T-helper 1 cell treated with Interleukin-12 subunit alpha and Interleukin-12 subunit beta and Interleukin-4 antibody, amounts not matched to agents 30 ng/mL and 1 ng/mL, for 36 hours (primary cell): Measurements from ENCODE around the gene PDIA2. TPM values are rescaled to one million over a fixed set of nuclear protein-coding genes. Genes with fewer than 3 reads are reported as not detected.
"Not testable (repeated sequence)": the region's sequence is repeated elsewhere in the genome, so short reads cannot be mapped to it uniquely, and the experiment has no call there.

Experiments
- intact Hi-C: fragments of 100-400 bp; cut with micrococcal nuclease; formaldehyde crosslinking; loops from one replicate; pipeline ENCODE4 v1.15.1; 2024
- total RNA-seq: library from RNA; stranded (reverse); gene quantifications from 2 replicates; pipeline ENCODE4 v1.2.3, GENCODE V29; 2022

Gene PDIA2, protein sequence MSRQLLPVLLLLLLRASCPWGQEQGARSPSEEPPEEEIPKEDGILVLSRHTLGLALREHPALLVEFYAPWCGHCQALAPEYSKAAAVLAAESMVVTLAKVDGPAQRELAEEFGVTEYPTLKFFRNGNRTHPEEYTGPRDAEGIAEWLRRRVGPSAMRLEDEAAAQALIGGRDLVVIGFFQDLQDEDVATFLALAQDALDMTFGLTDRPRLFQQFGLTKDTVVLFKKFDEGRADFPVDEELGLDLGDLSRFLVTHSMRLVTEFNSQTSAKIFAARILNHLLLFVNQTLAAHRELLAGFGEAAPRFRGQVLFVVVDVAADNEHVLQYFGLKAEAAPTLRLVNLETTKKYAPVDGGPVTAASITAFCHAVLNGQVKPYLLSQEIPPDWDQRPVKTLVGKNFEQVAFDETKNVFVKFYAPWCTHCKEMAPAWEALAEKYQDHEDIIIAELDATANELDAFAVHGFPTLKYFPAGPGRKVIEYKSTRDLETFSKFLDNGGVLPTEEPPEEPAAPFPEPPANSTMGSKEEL
- not detected in 2 replicates for total RNA-seq

DNA sequence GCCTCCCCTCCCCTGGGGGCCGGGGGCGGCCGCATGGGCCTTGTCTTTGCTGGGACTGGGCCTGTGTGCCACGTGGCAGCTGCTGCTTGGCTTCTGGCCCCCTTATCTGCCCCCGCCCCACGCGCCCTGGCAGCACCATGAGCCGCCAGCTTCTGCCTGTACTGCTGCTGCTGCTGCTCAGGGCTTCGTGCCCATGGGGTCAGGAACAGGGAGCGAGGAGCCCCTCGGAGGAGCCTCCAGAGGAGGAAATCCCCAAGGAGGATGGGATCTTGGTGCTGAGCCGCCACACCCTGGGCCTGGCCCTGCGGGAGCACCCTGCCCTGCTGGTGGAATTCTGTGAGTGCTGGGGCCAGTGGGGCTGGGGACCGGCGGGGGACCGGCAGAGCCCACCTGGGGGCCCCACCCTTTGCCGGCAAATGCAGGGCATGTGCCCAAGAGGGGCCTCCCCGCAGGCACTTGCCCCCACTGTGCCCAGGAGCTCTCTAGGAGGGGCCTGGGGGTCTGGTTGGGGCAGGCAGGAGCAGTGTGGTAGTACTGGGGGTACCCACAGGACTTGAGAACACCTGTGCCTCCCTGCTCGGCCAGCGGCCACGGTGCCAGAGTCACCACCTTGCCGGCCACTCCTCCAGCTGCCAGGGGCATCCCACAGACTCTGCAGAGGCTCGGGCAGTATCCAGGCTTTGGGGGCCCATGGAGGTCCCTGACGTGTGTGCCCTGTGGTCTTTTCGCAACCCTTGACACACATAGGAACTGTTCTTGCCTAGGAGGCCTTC, at the start of gene PDIA2:
TSS of gene PDIA2 (plus strand) at position 132 of the 773 bp plus-strand sequence. CDS start at position 138, 6 bp downstream.
- intact Hi-C loops: no loop called here

DNA sequence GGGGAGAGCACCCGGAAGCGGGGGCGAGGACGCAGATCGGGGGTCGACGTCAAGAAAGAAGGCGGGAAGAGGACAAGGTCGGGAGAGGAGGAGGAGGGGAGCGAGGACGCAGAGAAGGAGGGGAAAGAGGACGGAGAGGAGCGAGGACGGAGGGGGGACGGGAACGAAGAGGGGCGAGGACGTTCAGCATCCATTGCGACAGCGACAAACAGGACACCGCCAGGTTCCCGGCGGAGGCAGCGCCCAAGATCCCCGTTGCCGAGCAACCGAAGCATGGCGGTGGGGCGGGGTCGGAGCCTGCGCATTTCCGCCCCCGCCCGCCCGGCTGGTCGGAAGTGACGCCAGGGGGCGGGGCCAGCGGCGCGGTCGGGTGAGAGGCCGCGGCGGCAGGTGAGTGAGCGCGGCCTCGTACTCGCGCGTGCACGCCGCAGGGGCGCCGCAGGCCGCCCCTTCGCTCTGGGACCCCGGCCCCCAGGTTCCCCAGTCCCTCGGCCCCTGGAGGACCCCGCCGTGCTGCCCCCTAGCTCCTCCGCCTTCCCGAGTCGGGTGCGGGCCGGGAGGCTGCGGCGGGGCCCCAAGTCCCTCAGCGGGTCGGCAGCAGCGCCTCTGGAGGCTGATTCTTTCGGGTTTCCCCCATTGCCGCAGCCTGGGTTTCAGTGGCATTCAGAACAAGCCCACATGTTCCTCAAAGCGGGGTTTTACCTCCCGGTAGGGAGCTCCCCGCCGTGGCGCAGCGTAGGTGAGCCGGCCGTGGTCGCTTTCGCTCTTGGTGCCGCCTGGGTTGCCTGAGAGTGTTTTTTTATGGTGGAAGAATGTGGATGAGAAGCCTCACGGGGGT, 48.3 kb upstream of the PDIA2 start, which contains the start of gene FAM234A:
TSS of gene FAM234A (plus strand) at position 354 of the 838 bp plus-strand sequence. CDS start 19,593 bp downstream, outside the sequence.
- intact Hi-C loops: loop anchor here (1.0 to 10.0 kb wide), 7 partner anchors 44 to 350 kb away; partner anchors contain the start of genes DECR2, MRPL28 and NPRL3

DNA sequence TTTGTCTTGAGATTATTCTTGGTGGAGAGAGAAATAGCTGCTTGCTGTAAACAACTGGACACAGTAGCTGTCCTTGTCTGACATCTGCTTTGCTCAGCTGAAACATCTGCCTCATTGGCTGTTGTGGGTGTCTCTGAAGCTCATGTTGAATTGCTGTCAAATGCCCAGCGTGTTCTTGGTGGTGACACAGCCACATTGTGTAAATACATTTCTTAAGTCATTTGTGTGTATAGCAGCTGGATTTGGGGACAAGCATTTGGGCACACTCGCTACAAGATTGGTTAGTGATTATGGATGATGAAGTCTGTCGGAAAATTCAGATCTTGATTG, 43.1 kb upstream of the PDIA2 start:
- intact Hi-C loops: loop anchor here (10.0 kb wide), 1 partner anchor 345 kb away; no protein-coding TSS in a partner anchor

DNA sequence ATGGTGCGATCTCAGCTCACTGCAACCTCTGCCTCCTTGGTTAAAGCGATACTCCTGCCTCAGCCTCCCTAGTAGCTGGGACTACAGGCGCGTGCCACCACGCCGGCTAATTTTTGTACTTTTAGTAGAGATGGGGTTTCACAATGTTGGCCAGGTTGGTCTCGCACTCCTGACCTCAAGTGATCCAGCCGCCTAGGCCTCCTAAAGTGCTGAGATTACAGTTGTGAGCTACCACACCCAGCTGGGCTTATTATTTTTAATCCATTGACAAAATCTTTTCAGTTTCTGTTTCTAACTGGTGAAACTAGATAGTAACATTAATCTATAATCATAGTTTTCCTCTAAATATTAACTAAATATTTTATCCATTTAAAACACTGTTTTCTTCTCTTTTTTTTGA, 42.4 kb upstream of the PDIA2 start:
- intact Hi-C loops: no loop called here

GRCh38 chr16:242281-242680, 40.7 kb upstream of the PDIA2 start:
- intact Hi-C loops: no loop called here

- intact Hi-C loops: no loop called here
These were observed 39.6 kb upstream of the PDIA2 start for GRCh38 chr16:243348-243747.

DNA sequence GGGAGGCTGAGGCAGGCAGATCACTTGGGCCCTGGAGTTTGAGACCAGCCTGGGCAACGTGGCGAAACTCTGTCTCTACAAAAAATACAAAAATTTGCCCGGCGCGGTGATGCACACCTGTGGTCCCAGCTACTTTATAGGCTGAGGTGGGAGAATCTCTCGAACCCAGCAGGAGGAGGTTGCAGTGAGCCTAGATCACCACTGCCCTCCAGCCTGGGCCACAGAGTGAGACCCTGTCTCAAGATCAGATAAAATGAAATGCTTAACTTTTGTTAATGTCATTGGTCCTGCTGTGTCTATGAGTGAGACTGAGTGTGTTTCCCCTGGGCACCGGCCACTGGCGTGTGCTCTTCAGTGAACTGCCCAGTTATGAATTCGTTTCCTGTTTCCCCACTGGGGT, 37.9 kb upstream of the PDIA2 start:
- intact Hi-C loops: no loop called here

DNA sequence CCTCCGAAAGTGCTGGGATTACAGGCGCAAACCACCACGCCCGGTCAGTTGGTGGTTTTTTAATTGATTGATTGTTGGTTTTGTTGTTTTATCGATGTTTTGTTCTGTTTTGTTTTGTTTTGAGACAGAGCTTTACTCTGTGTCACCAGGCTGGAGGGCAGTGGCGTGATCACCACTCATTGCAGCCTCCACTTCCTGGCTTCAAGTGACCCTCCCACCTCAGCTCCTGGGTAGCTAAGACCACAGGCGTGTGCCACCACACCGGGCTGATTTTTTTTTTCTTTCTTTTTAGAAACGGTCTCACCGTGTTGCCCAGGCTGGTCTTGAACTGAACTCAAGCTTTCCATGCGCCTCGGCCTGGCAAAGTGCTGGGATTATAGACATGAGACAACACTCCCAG, 35.9 kb upstream of the PDIA2 start:
- intact Hi-C loops: no loop called here

- intact Hi-C loops: no loop called here
These were observed 33.5 kb upstream of the PDIA2 start for GRCh38 chr16:249431-249830.

DNA sequence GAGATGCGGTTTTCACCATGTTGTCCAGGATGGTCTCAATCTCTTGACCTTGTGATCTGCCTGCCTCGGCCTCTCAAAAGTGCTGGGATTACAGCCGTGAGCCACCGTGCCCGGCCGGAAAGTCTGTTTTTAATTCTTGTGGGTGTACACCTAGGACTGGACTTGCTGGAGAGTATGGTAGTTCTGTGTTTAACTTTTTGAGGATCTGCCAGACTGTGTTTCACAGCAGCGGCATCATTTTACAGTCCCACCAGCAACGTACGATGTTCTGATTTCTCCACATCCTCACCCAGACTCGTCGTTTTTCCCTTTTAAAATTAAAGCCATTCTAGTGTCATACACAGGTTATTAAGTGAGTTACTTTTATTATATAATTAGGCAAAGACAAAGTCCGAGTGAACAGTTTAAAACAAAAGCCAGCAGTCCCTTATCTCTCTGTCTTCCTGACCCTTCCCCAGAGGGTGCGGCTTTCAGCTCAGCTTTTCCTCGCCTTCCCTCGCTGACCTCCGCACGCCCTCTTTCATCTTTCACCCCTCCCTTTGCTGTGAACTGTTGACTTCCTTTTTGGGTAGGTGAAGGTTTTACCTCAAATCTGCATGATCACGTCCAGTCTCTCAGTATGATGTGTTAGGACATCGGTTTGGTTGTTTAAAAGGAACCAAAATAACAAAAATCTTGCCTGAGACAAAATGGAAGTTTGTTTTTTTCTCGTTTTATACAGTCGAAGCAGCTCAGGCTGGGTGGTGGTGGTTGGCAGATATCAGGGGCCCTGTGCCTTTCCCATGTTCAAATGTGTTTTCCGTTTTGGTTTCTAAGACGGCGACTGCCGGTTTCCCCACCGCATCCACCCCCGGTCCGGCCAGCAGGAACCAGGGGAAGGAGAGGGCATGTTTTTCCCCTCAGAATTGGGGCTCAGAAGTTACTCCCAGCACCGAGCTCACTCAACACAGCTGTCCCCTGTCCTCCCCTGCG, 30.3 kb upstream of the PDIA2 start:
- intact Hi-C loops: no loop called here

- intact Hi-C loops: no loop called here
These were observed 29.1 kb upstream of the PDIA2 start for GRCh38 chr16:253833-254232.

DNA sequence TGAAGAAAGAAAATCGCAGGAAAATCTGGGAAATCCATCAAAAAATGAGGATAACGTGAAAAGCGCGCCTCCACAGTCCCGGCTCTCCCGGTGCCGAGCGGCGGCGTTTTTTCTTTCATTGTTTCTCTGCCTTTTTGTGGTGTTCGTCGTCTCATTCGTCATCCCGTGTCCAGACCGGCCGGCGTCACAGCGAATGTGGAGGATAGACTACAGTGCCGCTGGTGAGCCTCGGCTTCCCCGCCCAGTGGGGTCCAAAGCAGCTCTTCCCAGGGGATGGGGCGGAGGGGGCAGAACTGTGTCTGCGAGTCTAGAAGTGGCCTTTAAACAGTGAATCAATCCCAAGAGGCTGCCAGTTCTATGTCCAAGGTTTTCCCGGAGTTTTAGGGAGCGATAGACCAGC, 28.5 kb upstream of the PDIA2 start:
- intact Hi-C loops: no loop called here

DNA sequence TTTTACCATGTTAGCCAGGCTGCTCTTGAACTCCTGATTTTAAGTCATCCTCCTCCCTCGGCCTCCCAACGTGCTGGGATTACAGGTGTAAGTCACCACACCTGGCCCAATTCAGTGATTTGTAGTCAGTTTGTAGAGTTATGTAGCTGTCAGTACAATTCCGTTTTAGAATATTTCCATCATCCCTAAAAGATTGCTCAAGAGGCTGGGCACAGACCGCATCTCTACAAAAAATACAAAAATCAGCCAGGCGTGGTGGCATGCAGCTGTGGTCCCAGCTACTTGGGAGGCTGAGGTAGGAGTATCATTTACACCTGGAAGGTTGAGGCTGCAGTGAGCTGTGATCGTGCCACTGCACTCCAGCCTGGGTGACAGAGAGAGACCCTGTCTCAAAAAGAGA, 27.8 kb upstream of the PDIA2 start:
- intact Hi-C loops: no loop called here

GRCh38 chr16:258091-258490, 24.9 kb upstream of the PDIA2 start:
- intact Hi-C loops: not testable (repeated sequence)

- intact Hi-C loops: no loop called here
These were observed 23.7 kb upstream of the PDIA2 start for GRCh38 chr16:259226-259625.

GRCh38 chr16:259814-260253, 23.1 kb upstream of the PDIA2 start:
- intact Hi-C loops: no loop called here

GRCh38 chr16:260326-260725, 22.6 kb upstream of the PDIA2 start:
- intact Hi-C loops: no loop called here

GRCh38 chr16:261031-261691, 21.8 kb upstream of the PDIA2 start:
- intact Hi-C loops: no loop called here

DNA sequence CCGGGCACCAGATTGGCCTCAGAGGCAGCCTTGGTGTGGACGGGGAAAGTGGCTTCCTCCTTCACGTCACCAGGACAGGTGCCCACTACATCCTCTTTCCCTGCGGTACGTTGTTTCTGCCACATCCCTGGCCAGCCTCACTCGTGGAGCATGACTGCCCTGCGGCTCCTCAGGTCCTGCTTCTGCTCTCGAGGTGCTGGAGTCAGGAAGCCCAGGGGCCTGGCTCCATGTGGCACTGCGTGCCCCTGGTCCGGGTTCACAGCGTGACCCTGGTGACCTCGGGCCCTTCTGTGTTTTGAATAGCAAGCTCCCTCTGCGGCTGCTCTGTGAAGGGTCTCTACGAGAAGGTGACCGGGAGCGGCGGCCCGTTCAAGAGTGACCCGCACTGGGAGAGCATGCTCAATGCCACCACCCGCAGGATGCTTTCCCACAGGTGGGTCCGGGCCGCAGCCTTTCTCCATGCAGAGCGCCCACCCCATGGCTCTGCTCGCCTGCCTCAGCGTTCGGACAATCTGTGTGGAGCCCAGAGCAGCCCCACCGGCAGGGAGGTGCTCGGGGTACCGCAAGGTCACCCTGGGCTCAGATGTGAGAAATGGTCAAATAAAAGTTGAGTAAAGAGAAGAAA, 20.7 kb upstream of the PDIA2 start:
- intact Hi-C loops: no loop called here
